Gastrocnemius medialis (tissue), 4 donors: ENCODE measurements around the gene WDCP. TPM values are rescaled to one million over a fixed set of nuclear protein-coding genes. Genes with fewer than 3 reads are reported as not detected.
A peak's percentile ranks its signal among the peaks of the same experiment; 100 is the strongest.

ENCODE experiments used
- ATAC-seq, 2 donors: fragments of 150-250 bp; one replicate each; pipeline ENCODE4 v1.9.1; 2016
- DNase-seq, 2 donors: peaks; one replicate each; pipeline ENCODE4 v3.0.0-alpha.2; 2019
- H3K27ac ChIP-seq, 4 donors: fragments of 200-600 bp; sonication (generic); 1 replicate in 1 of 4; 2 replicates in 3 of 4; pipeline ENCODE4 v1.5.1; 2016 to 2018; ENCODE audit warnings: mild to moderate bottlenecking in 2 of 4, moderate library complexity in 1 of 4
- H3K27me3 ChIP-seq, 3 donors: fragments of 200-600 bp; sonication (generic) in 2 of 3; 1 replicate in 1 of 3; 2 replicates in 2 of 3; pipeline versions ENCODE4 v1.5.1 to v1.6.0; 2016 to 2019; ENCODE audit warnings: mild to moderate bottlenecking in 1 of 3, moderate library complexity in 1 of 3
- H3K36me3 ChIP-seq, 2 donors: fragments of 200-600 bp; sonication (generic) in 1 of 2; one replicate each; pipeline ENCODE4 v1.5.1; 2017 to 2018
- H3K4me1 ChIP-seq, 2 donors: fragments of 200-600 bp; sonication (generic) in 1 of 2; one replicate each; pipeline ENCODE4 v1.5.1; 2016 to 2017; ENCODE audit warnings: mild to moderate bottlenecking in 2 of 2
- H3K4me3 ChIP-seq, 4 donors: fragments of 200-600 bp; sonication (generic) in 3 of 4; 1 replicate in 1 of 4; 2 replicates in 3 of 4; pipeline ENCODE4 v1.5.1; 2016 to 2019; ENCODE audit warnings: mild to moderate bottlenecking in 2 of 4
- H3K9me3 ChIP-seq, 3 donors: fragments of 200-600 bp; sonication (generic) in 2 of 3; 1 replicate in 1 of 3; 2 replicates in 2 of 3; pipeline ENCODE4 v1.5.1; 2016 to 2019
- CTCF ChIP-seq, 5 experiments: fragments of 450-650 bp in 3 of 5; fragments of 200-600 bp in 2 of 5; sonication (generic) in 2 of 5; IDR thresholded peaks in 4 of 5; conservative IDR thresholded peaks in 1 of 5; 1 replicate in 4 of 5; 2 replicates in 1 of 5; pipeline ENCODE4 v1.5.1; 2016 to 2019; ENCODE audit warnings: antibody characterized with exemption in 5 of 5, mild to moderate bottlenecking in 3 of 5, moderate library complexity in 3 of 5
- POLR2A ChIP-seq, 2 donors: fragments of 450-650 bp; IDR thresholded peaks; one replicate each; pipeline ENCODE4 v1.6.1; 2017; ENCODE audit warnings: antibody characterized with exemption in 2 of 2, mild to moderate bottlenecking in 2 of 2, moderate library complexity in 2 of 2
- in situ Hi-C, 4 donors: fragments of 200-750 bp; cut with MboI; loops; one replicate each; pipeline versions ENCODE4 v1.15.0 to v1.8.0; 2017; ENCODE audit warnings: low sequenced_read_pairs in 4 of 4
- intact Hi-C: fragments of 100-400 bp; cut with DNase I; formaldehyde crosslinking; loops from one replicate; pipeline ENCODE4 v1.15.1; 2023; ENCODE audit warnings: low total_unique reads
- total RNA-seq, 4 donors: library from RNA; depleted of rRNA; stranded (reverse); fragments of >200 nt; gene quantifications; one replicate each; pipeline versions ENCODE4 v1.1.0 to v1.2.3, GENCODE V29; 2016

WDCP gene
- total RNA-seq, 4 donors from 2014 or later, result 4.8 to 8.4 (median 8.3) TPM

DNA sequence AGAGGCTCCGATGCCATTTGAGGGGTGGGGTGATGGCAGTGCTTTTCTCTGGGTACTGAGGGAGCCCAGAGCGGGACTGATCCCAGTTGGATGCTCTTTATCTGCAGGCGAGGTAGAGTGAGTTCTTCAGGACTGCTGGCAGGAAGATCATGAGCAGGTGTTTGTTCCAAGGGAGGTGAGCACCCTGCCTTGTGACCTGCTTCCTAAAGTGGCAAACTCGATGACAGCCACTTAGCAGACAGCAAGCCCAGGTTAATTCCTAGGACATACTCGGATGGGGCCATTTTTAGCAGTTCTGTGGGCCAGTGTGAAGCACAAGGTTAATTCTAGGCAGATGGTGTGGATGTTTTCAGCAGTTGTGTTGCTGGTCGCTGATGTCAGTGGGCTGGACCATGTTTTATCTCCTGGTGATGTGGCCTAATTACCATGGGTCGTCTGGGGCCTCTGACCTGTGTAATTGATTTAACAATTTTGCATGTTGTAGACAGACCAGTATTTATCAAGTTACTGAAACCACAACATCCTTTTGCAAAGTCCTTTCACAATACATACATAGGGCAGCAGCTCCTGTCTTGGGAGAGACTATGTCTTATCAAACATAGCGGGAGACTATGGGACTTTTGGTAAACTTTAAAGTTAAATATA, 7.3 kb upstream of the WDCP start:
- Histone ChIP-seq H3K4me1 (peaks cover 0 to 8% of the 10 kb centered on the region in 2 donors), H3K27me3 (peaks cover 0 to 10% (median 8%) of the 10 kb centered on the region in 3 donors), H3K36me3 (no peaks in the 10 kb centered on the region), H3K9me3 (no peaks in the 10 kb centered on the region), H3K4me3 (no peak overlapping the region), H3K27ac (no peak overlapping the region)
- no peak for ATAC-seq
- in situ Hi-C loops (no loop called here), intact Hi-C loops (no loop called here)
- TF ChIP-seq POLR2A (IDR thresholded peaks at IDR 0.05) (no peak), CTCF (IDR thresholded peaks at IDR 0.05 in 4 of 5, conservative IDR thresholded peaks at IDR 0.05 in 1 of 5) (no peak)
- DNase-seq, result no peak

DNA sequence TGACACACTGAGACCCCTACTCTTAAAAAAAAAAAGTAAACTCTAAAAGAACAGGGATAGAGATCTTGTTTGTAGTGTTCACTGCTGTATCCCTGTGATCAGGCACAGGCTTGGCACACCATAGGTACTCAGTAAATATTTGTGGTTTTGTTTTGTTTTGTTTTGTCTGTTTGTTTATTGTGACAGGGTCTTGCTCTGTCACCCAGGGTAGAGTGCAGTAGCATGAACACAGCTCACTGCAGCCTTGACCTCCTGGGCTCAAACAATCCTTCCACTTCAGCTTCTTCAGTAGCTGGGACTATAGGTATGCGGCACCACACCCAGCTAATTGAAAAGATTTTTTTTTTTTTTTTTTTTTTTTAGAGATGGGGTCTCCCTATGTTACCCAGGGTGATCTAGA, 5.8 kb upstream of the WDCP start:
- intact Hi-C loops, result no loop called here
- in situ Hi-C loops, result no loop called here
- ATAC-seq (no peak), DNase-seq (no peak)
- Histone ChIP-seq H3K36me3 (no peaks in the 10 kb centered on the region), H3K27me3 (peaks cover 8 to 21% (median 18%) of the 10 kb centered on the region in 3 donors), H3K27ac (no peak overlapping the region), H3K4me3 (no peak overlapping the region), H3K4me1 (peaks cover 8 to 14% of the 10 kb centered on the region in 2 donors), H3K9me3 (no peaks in the 10 kb centered on the region)
- TF ChIP-seq CTCF (IDR thresholded peaks at IDR 0.05 in 4 of 5, conservative IDR thresholded peaks at IDR 0.05 in 1 of 5), result no peak
- no peak for TF ChIP-seq POLR2A (IDR thresholded peaks at IDR 0.05)

- DNase-seq (no peak), ATAC-seq (no peak)
- Histone ChIP-seq H3K36me3 (no peaks in the 10 kb centered on the region), H3K27me3 (peaks cover 8 to 21% (median 18%) of the 10 kb centered on the region in 3 donors), H3K4me1 (peaks cover 12 to 15% of the 10 kb centered on the region in 2 donors), H3K4me3 (no peak overlapping the region), H3K9me3 (no peaks in the 10 kb centered on the region), H3K27ac (no peak overlapping the region)
- TF ChIP-seq POLR2A (IDR thresholded peaks at IDR 0.05) (no peak), CTCF (IDR thresholded peaks at IDR 0.05 in 4 of 5, conservative IDR thresholded peaks at IDR 0.05 in 1 of 5) (no peak)
- intact Hi-C loops, result no loop called here
- in situ Hi-C loops, result no loop called here
These were observed 4.6 kb upstream of the WDCP start for GRCh38 chr2:24051833-24052232.

- H3K27me3 ChIP-seq, result peaks cover 8 to 21% (median 18%) of the 10 kb centered on the region in 3 donors
- TF ChIP-seq CTCF (IDR thresholded peaks at IDR 0.05 in 4 of 5, conservative IDR thresholded peaks at IDR 0.05 in 1 of 5) (no peak), POLR2A (IDR thresholded peaks at IDR 0.05) (no peak)
- H3K27ac ChIP-seq, result peak overlapping the region; percentile 37 to 63 (median 46)
- no peak for ATAC-seq
- no peaks in the 10 kb centered on the region for H3K36me3 ChIP-seq
- in situ Hi-C loops, result no loop called here
- intact Hi-C loops, result no loop called here
- peak in 1 of 2 donors; percentile 5 for DNase-seq
- peak overlapping the region; percentile 69 to 92 (median 77) for H3K4me3 ChIP-seq
- no peaks in the 10 kb centered on the region for H3K9me3 ChIP-seq
- H3K4me1 ChIP-seq, result peaks cover 19 to 27% of the 10 kb centered on the region in 2 donors
These were observed 3.1 kb upstream of the WDCP start for GRCh38 chr2:24050041-24050979.
